ENCODE data around the gene EBPL. TPM values are rescaled to one million over a fixed set of nuclear protein-coding genes. Genes with fewer than 3 reads are reported as not detected.

Gene EBPL
- total and polyA plus RNA-seq, 2 experiments from 2014 or later, result 75.1 to 104 TPM

DNA sequence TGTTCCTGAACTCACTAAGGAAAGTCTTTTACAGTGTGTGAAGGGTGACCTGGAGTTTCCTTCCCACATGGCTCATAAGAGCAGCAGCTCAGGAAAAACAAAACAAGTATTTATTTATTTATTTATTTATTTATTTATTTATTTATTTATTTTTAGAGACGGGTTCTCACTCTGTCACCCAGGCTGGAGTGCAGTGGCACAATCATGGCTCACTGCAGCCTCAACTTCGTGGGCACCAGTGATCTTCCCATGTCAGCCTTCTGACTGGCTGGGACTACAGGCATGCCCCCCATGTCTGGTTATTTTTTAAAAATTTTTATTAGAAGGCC is 52.6 kb downstream of the EBPL start:
- no peaks in the 10 kb centered on the region for H3K4me1 ChIP-seq (ENCODE audit: low read depth)
- no peak for DNase-seq (ENCODE audit: low read depth in 1 of 2, low spot score in 1 of 2)
- no peak overlapping the region for H3K27ac ChIP-seq
- TF ChIP-seq CTCF (IDR thresholded peaks at IDR 0.05; ENCODE audit: low read depth, low read length), result no peak
- no peak overlapping the region for H3K4me3 ChIP-seq
- no peaks in the 10 kb centered on the region for H3K27me3 ChIP-seq
- H3K36me3 ChIP-seq, result no peaks in the 10 kb centered on the region
- no peaks in the 10 kb centered on the region for H3K9me3 ChIP-seq (ENCODE audit: low read depth)

GRCh38 chr13:49638030-49638743 is 53.1 kb downstream of the EBPL start:
- Histone ChIP-seq H3K27ac (no peak overlapping the region), H3K4me1 (ENCODE audit: low read depth) (no peaks in the 10 kb centered on the region), H3K4me3 (no peak overlapping the region), H3K27me3 (no peaks in the 10 kb centered on the region), H3K36me3 (no peaks in the 10 kb centered on the region), H3K9me3 (ENCODE audit: low read depth) (no peaks in the 10 kb centered on the region)
- DNase-seq (ENCODE audit: low read depth in 1 of 2, low spot score in 1 of 2), result no peak
- TF ChIP-seq CTCF (IDR thresholded peaks at IDR 0.05; ENCODE audit: low read depth, low read length), result no peak

DNA sequence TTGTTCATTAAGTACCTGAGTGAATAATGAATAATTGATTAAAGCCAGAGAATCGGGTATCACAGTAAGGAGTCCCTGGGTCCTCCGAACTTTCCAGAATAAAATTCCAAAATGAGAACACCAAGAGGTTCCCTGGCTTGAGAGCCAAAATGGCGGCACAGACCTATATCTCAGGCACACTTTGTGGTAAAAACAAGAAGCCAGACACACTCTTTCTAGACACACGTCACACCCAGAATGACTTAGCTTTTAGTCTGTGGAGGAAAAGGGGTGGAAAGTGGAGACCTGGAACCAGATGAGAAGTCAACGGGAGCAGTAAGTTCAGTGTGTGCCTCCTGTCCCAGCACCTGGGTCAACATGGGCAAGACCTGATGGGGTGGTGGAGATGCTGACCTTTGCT is 54.6 kb downstream of the EBPL start:
- Histone ChIP-seq H3K4me1 (ENCODE audit: low read depth) (peaks cover 12% of the 10 kb centered on the region), H3K27ac (no peak overlapping the region), H3K4me3 (no peak overlapping the region)

DNA sequence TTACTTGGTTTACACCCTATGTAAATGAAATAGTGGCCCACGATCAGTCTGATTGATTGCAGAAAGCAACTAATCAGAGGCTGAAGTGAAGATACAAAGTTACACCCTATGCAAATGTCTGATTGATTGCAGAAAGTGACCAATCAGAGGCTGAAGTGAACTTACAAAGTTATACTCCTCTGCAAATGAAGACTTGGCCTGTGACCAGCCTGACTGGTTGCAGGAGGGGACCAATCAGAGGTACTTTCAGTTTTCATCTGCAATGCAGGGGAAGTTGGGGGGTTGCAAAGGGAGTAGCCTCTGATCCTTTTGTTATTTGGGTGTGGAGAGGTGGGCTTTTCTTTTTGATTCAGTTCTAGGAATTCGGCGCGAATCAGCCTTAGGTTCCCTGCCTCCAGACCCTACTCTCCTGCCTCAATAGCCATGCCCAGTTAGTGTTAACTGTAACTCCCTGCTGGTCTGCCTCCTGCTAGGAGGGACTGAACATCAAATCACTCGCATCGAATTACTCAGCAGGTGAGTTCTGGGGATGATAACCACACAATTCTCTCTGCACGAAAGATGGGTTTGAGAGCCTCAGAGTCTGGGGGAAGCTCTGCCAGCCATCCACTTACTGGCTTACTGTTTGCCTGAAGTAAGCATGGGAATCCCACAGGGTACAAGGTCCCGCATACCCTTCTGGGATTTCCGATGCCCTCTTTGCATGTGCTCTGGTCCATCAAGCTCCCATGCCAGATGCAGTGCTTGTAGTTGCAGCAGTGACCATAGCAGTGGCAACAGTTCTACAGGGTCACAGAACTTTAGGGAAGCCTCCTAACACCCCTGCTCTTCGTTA is 55.5 kb downstream of the EBPL start:
- H3K36me3 ChIP-seq, result no peaks in the 10 kb centered on the region
- H3K27ac ChIP-seq, result no peak overlapping the region
- DNase-seq (ENCODE audit: low read depth in 1 of 2, low spot score in 1 of 2), result peak; percentile 36 to 87
- no peak for TF ChIP-seq CTCF (IDR thresholded peaks at IDR 0.05; ENCODE audit: low read depth, low read length)
- no peak overlapping the region for H3K4me3 ChIP-seq
- H3K4me1 ChIP-seq (ENCODE audit: low read depth), result peaks cover 12% of the 10 kb centered on the region
- H3K9me3 ChIP-seq (ENCODE audit: low read depth), result no peaks in the 10 kb centered on the region
- no peaks in the 10 kb centered on the region for H3K27me3 ChIP-seq

More for the DNA sequence above, 54.6 kb downstream of the EBPL start:
- no peak for TF ChIP-seq CTCF (IDR thresholded peaks at IDR 0.05; ENCODE audit: low read depth, low read length)
- H3K9me3 ChIP-seq (ENCODE audit: low read depth), result no peaks in the 10 kb centered on the region
- DNase-seq (ENCODE audit: low read depth in 1 of 2, low spot score in 1 of 2), result no peak
- H3K27me3 ChIP-seq, result no peaks in the 10 kb centered on the region
- H3K36me3 ChIP-seq, result no peaks in the 10 kb centered on the region

DNA sequence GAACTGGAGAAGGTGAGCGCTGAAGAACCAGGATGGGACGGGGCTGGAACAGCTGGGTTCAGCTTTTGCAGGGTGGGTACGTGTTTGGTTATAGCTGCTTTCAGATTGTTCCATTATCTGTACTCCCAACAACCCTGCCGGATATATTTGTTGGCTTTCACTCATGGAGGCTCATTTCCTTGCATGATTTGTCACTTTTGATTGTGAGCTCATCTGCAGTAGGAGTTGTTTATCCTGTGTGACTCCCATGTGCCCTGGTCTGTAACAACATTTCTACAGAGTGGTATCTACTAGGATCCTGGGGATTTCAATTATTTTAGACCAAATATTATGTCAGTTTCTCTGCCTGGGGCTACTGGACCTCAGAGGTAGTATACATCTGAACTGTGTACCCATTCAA is 57.6 kb downstream of the EBPL start:
- no peak for DNase-seq (ENCODE audit: low read depth in 1 of 2, low spot score in 1 of 2)
- no peaks in the 10 kb centered on the region for H3K36me3 ChIP-seq
- no peak for TF ChIP-seq CTCF (IDR thresholded peaks at IDR 0.05; ENCODE audit: low read depth, low read length)
- no peak overlapping the region for H3K27ac ChIP-seq
- no peak overlapping the region for H3K4me3 ChIP-seq
- H3K27me3 ChIP-seq, result no peaks in the 10 kb centered on the region
- H3K9me3 ChIP-seq (ENCODE audit: low read depth), result no peaks in the 10 kb centered on the region
- H3K4me1 ChIP-seq (ENCODE audit: low read depth), result peaks cover 12% of the 10 kb centered on the region

Data from cardiac muscle cell (in vitro differentiated cells and primary cell).